WERI-Rb-1 (cell line): ENCODE measurements around the gene BRMS1.
A peak's percentile ranks its signal among the peaks of the same experiment; 100 is the strongest.

Experiments
- DNase-seq: peaks from one replicate; pipeline ENCODE4 v3.0.0-alpha.2; 2020
- H3K27ac ChIP-seq: fragments of 250-450 bp; sonication (Bioruptor Pico); 2 replicates; pipeline ENCODE4 v1.5.1; 2020; ENCODE audit warnings: mild to moderate bottlenecking, moderate library complexity
- H3K27me3 ChIP-seq: fragments of 250-450 bp; sonication (Bioruptor Pico); 2 replicates; pipeline ENCODE4 v1.5.1; 2021; ENCODE audit warnings: mild to moderate bottlenecking, low read depth, moderate library complexity; ENCODE audit not compliant: insufficient read depth, severe bottlenecking
- H3K36me3 ChIP-seq: fragments of 250-450 bp; sonication (Bioruptor Pico); 2 replicates; pipeline ENCODE4 v1.5.1; 2020; ENCODE audit warnings: mild to moderate bottlenecking, moderate library complexity
- H3K4me3 ChIP-seq: 2 replicates; pipeline ENCODE4 v1.5.1; 2011; ENCODE audit warnings: low read depth, mild to moderate bottlenecking, control low read depth, low read length
- H3K9me3 ChIP-seq: fragments of 250-450 bp; sonication (Bioruptor Pico); 2 replicates; pipeline ENCODE4 v1.5.1; 2021; ENCODE audit warnings: mild to moderate bottlenecking, moderate library complexity; ENCODE audit not compliant: severe bottlenecking
- TF ChIP-seq, protein P1 (sequence below): IDR thresholded peaks from 2 replicates; pipeline ENCODE4 v1.5.1; 2011; ENCODE audit warnings: low read depth, mild to moderate bottlenecking, control low read depth, inconsistent platforms, low read length

BRMS1 gene

DNA sequence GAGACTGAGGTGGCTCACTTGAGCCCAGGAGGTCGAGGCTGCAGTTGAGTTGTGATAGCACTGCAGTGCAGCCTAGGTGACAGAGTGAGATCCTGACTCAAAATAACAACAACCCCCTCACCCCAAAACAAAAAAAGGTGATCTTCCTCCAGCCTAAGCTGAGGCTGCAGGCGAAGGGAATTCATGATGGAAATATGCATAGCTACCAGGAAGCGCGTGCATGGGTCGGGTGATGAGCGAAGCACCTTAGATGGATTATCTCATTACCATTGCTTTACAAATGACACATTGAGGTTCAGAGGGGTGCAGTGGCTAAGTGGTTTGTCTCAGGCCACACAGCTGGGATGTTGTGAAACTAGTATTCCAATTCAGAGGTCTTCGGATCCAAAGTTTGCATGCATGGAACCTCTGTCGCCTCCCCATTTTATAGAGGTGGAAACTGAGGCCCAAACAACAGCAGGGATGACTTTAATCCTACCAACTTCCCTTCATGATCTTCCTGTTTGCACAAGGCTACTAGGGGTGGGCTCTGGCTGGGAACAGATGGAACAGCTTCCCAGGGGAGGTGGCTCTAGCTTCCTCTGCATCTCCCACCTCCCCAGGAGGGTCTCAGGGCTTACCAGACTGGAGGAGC, 22.1 kb upstream of the BRMS1 start:
- Histone ChIP-seq H3K27me3 (no peaks in the 10 kb centered on the region), H3K27ac (no peak overlapping the region), H3K36me3 (peaks cover 67% of the 10 kb centered on the region), H3K9me3 (no peaks in the 10 kb centered on the region), H3K4me3 (no peak overlapping the region)
- no peak for DNase-seq
- TF ChIP-seq, protein P1, sequence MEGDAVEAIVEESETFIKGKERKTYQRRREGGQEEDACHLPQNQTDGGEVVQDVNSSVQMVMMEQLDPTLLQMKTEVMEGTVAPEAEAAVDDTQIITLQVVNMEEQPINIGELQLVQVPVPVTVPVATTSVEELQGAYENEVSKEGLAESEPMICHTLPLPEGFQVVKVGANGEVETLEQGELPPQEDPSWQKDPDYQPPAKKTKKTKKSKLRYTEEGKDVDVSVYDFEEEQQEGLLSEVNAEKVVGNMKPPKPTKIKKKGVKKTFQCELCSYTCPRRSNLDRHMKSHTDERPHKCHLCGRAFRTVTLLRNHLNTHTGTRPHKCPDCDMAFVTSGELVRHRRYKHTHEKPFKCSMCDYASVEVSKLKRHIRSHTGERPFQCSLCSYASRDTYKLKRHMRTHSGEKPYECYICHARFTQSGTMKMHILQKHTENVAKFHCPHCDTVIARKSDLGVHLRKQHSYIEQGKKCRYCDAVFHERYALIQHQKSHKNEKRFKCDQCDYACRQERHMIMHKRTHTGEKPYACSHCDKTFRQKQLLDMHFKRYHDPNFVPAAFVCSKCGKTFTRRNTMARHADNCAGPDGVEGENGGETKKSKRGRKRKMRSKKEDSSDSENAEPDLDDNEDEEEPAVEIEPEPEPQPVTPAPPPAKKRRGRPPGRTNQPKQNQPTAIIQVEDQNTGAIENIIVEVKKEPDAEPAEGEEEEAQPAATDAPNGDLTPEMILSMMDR = no peak

DNA sequence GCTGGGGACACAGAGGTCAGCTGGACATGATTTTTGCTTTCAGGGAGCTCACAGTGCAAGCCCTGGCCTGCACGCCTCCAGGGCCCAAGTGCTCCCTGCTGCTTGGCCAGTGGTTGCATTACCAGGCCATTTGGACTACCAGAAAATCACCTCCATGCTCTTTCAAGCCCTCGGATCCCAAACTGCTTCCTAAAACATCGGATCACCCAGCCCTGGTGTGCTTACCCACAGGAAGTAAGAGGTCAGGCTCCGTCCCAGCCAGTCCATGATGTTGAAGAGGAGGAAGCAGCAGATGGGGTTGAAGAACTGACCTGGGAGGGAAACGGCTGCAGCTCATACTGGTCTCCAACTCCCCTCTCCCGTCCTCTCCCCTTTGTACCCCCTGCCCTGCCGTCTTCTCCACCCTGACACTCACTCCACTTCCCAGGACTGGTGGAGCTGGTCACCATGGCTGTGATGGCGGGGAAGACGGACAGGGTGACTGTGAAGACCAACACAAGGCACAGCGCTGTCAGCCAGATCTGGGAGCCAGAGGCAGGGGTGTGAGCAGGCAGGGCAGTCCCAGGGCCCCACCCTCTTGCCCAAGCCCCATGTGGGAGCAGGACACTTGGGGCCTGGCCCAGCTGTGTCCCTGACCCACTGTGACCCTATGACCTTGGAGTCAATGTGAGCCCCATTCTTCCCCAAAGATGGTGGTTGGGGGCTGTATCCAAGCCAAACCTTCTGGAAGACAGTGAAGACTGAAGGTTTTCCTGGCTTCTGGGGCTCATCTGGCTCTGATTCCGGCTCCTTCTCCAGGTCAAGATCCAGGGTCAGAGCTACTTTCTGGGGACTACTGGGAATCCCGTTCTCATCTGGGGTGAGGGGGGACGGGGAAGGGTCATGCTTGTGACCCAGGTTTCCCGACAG, 21.1 kb upstream of the BRMS1 start:
- TF ChIP-seq, protein P1 = no peak
- peak overlapping the region; percentile 45 for H3K27ac ChIP-seq
- H3K9me3 ChIP-seq = no peaks in the 10 kb centered on the region
- H3K4me3 ChIP-seq = no peak overlapping the region
- H3K36me3 ChIP-seq = peaks cover 75% of the 10 kb centered on the region
- H3K27me3 ChIP-seq = no peaks in the 10 kb centered on the region
- DNase-seq = no peak

DNA sequence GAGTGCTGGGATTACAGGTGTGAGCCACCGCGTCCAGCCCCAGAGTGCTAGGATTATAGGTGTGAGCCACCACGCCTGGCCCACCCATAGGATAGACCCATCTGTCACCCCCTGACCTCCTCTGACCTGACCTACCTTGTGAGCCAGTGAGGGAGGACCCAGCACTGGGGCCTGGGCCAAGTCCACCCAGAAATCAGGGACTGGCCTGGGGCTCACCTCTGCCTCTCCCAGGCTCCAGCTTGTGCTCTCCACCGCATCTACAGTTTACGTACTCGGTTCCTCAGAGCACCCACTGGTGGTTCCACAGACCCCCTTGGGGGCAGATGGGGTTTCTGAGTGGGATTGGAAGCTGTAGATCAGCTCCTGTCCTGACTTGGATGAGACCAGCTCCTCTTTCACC, 20.3 kb upstream of the BRMS1 start:
- Histone ChIP-seq H3K4me3 (no peak overlapping the region), H3K27me3 (no peaks in the 10 kb centered on the region), H3K36me3 (peaks cover 73% of the 10 kb centered on the region), H3K27ac (peak overlapping the region; percentile 45), H3K9me3 (no peaks in the 10 kb centered on the region)
- no peak for DNase-seq
- TF ChIP-seq, protein P1 = no peak

DNA sequence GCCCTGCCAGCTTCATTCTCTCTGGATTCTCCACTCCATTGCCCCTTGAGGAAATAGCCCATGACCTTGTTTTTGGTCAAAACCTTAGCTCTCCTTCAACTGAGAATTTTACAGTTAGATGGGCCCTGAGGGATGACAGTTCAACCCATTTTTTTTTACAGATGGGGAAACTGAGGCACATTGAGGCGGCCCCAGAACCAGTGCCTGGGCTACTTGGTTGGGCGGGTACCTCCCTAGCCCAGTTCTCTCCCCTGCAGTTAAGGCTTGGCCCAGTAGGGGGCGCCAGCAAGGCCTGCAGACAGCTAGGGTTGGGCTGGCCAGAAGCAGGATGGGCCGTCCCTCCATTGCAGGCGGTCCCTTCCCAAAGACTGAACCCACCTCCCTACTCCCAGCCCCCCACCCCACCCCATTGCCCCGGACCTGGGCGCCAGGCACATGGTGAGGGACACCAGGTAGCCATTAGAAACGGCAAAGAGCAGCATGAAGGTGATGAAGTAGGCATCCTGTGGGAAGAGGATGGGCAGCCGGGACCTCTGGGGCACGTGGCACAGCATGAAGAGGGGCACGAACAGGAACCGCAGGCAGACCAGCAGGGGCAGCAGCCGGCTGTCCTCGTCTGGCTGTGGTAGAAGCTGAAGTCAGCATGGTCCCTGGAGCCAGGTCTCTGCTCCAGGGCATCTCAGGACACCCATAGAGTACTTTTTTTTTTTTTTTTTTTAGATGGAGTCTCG, 19.1 kb upstream of the BRMS1 start:
- peak; percentile 77 for DNase-seq
- Histone ChIP-seq H3K27ac (no peak overlapping the region), H3K27me3 (no peaks in the 10 kb centered on the region), H3K4me3 (no peak overlapping the region), H3K9me3 (no peaks in the 10 kb centered on the region), H3K36me3 (peaks cover 75% of the 10 kb centered on the region)
- TF ChIP-seq, protein P1 = peak; percentile 91

DNA sequence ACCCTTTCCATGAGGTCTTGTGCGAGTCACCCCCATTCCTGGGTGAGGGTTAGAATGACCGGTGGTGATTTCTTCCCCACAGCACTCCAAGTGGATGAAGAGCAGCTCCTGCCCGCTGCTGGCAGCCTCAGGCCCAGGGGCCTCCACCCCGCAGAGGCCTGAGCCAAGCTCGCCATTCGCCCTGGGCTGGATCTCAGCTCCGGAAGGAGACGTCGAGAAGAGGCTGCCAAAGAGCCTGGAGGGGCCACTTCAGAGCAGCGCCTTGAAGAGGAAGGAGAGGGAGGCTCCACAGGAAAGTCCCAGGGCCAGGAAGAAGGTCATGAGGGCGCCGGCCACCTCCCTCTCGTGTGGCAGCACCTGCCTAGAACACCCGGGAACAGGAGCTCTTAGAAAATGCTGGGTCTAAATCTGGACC, 18.3 kb upstream of the BRMS1 start:
- no peaks in the 10 kb centered on the region for H3K27me3 ChIP-seq
- TF ChIP-seq, protein P1 = no peak
- no peak overlapping the region for H3K4me3 ChIP-seq
- H3K36me3 ChIP-seq = peaks cover 68% of the 10 kb centered on the region
- H3K27ac ChIP-seq = no peak overlapping the region
- DNase-seq = no peak
- H3K9me3 ChIP-seq = no peaks in the 10 kb centered on the region
